PFSK-1 (cell line): ENCODE measurements around the gene ENOX2.

Experiments used
- POLR2AphosphoS5 ChIP-seq: IDR thresholded peaks from 2 replicates; pipeline ENCODE4 v1.6.1; 2012; ENCODE audit warnings: low read depth, mild to moderate bottlenecking, control low read depth, low read length, moderate library complexity
- SIN3A ChIP-seq: IDR thresholded peaks from 2 replicates; pipeline ENCODE4 v1.6.1; 2012; ENCODE audit warnings: mild to moderate bottlenecking, low read length, moderate library complexity, borderline replicate concordance; ENCODE audit not compliant: insufficient read depth
- TAF1 ChIP-seq: IDR thresholded peaks from 2 replicates; pipeline ENCODE4 v1.6.1; 2012; ENCODE audit warnings: low read length, control low read depth, borderline replicate concordance; ENCODE audit not compliant: insufficient read depth

GRCh38 chrX:130770615-130771014, 132.4 kb downstream of the ENOX2 start:
- TF ChIP-seq SIN3A (no peak), POLR2AphosphoS5 (no peak), TAF1 (no peak)
